ENCODE data around the gene TET1.

- TF ChIP-seq SRSF1 (IDR thresholded peaks at IDR 0.05; ENCODE audit: low read depth, low read length): no peak
- no peak for TF ChIP-seq ZBTB40 (IDR thresholded peaks at IDR 0.05)
- TF ChIP-seq ZBTB40 (CRISPR knock-in tag; IDR thresholded peaks at IDR 0.05): no peak
- no peak for TF ChIP-seq CTCF (IDR thresholded peaks at IDR 0.05 in 2 of 3, conservative IDR thresholded peaks at IDR 0.05 in 1 of 3; ENCODE audit: insufficient read depth in 2 of 3, low read depth in 1 of 3, low read length in 3 of 3)
- TF ChIP-seq ELF2 (CRISPR knock-in tag; IDR thresholded peaks at IDR 0.05): no peak
- TF ChIP-seq IFI16 (CRISPR knock-in tag; IDR thresholded peaks at IDR 0.05): no peak
- no peak for TF ChIP-seq ZBTB26 (CRISPR knock-in tag; IDR thresholded peaks at IDR 0.05)
- no peak for TF ChIP-seq CHD2 (IDR thresholded peaks at IDR 0.05; ENCODE audit: low read depth, low read length)
Observed at GRCh38 chr10:68668231-68668630, 108.1 kb downstream of the TET1 start.

All from K562 (cell line).